Heart left ventricle (tissue), 13 donors: ENCODE measurements around the gene TCF7L2.

Experiments
- CTCF ChIP-seq, 12 donors: fragments of 200-600 bp; sonication (generic) in 4 of 12; IDR thresholded peaks; one replicate each; pipeline versions ENCODE4 v1.5.0 to v1.8.0; 2018 to 2022; ENCODE audit warnings: antibody characterized with exemption in 12 of 12, mild to moderate bottlenecking in 5 of 12
- POLR2A ChIP-seq, 2 donors: fragments of 450-650 bp; IDR thresholded peaks; one replicate each; pipeline ENCODE4 v1.6.1; 2017; ENCODE audit warnings: antibody characterized with exemption in 2 of 2, mild to moderate bottlenecking in 2 of 2, moderate library complexity in 2 of 2
- donor health status: ischemic (EF 13 %, LVEDD 7.1; RV severe dilation, severe dysfunction).
- donor health status: DM: no; HTN: yes; CAD: no.
- donor health status: DM: no; HTN: no; CAD: no.
- donor health status: ischemic (EF 25% LVEDD 6.9; RV normal size, moderate dysfunction).
- donor health status: ischemic (EF 25% LVEDD 5.7; RV mildly dilated, moderate dysfunction).
- donor health status: ischemic (EF 35%, LVEDD 5.7; RV mildly dilated, moderate dysfunction).
- donor health status: nonischemic (EF 11% LVEDD 7.7; RV severe dilation, severe dysfunction).
- donor health status: DM: yes; HTN: yes; CAD: no.
- donor health status: PGD.
- donor health status: ischemic (EF 29% LVEDD 5.4; RV normal size, mild dysfunction).
- donor health status: nonischemic (EF 23%, LVEDD 6.1; RV moderate dilation, normal function).

- no peak for TF ChIP-seq CTCF (IDR thresholded peaks at IDR 0.05)
- no peak for TF ChIP-seq POLR2A (IDR thresholded peaks at IDR 0.05)
These were observed 23.8 kb downstream of the TCF7L2 start for GRCh38 chr10:112973805-112974204.
